Activated T-cell treated with anti-CD3 and anti-CD28 coated beads, Interleukin-2, amount 50 U/mL, for 24 hours (primary cell): Measurements from ENCODE around the gene RNF217.

ENCODE experiments used
- DNase-seq: peaks from one replicate; pipeline ENCODE4 v3.0.0-alpha.2; 2020
- H3K27ac Mint-ChIP-seq: 2 replicates; pipeline ENCODE4 v1.8.0; 2020; ENCODE audit warnings: mild to moderate bottlenecking, mixed read lengths
- H3K27me3 Mint-ChIP-seq: 2 replicates; pipeline ENCODE4 v1.8.0; 2020; ENCODE audit warnings: mixed read lengths
- H3K36me3 Mint-ChIP-seq: 2 replicates; pipeline ENCODE4 v1.8.0; 2020; ENCODE audit warnings: low read depth, mixed read lengths
- H3K4me1 Mint-ChIP-seq: 2 replicates; pipeline ENCODE4 v1.8.0; 2020; ENCODE audit warnings: low read depth, mixed read lengths
- H3K4me3 Mint-ChIP-seq: 2 replicates; pipeline ENCODE4 v1.8.0; 2020; ENCODE audit warnings: mild to moderate bottlenecking, moderate library complexity, mixed read lengths
- H3K9me3 Mint-ChIP-seq: 2 replicates; pipeline ENCODE4 v1.8.0; 2020; ENCODE audit warnings: mixed read lengths

The RNF217 gene

DNA sequence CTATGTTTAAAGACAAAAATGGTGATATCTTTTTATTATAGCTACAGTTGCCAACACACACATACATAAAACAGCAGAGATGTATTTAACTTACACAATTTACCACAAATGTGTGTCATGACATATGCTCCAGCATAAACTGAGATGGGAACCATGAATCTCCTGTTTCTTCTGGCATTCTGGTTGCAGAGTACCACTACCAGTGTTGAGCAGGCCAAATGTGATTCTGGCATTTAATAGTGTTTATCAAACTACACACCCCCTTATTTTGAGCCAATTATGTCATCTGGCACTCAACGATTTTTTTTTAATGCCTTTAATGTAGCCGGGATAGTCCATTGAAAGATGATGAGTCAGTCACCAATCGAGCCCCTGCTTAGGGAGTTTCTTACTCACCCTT lies 132.3 kb downstream of the RNF217 start:
- Mint-ChIP-seq H3K36me3 (no peaks in the 10 kb centered on the region), H3K27me3 (peaks cover 15% of the 10 kb centered on the region), H3K4me3 (no peak overlapping the region), H3K9me3 (no peaks in the 10 kb centered on the region), H3K27ac (no peak overlapping the region), H3K4me1 (peaks cover 6% of the 10 kb centered on the region)
- no peak for DNase-seq

DNA sequence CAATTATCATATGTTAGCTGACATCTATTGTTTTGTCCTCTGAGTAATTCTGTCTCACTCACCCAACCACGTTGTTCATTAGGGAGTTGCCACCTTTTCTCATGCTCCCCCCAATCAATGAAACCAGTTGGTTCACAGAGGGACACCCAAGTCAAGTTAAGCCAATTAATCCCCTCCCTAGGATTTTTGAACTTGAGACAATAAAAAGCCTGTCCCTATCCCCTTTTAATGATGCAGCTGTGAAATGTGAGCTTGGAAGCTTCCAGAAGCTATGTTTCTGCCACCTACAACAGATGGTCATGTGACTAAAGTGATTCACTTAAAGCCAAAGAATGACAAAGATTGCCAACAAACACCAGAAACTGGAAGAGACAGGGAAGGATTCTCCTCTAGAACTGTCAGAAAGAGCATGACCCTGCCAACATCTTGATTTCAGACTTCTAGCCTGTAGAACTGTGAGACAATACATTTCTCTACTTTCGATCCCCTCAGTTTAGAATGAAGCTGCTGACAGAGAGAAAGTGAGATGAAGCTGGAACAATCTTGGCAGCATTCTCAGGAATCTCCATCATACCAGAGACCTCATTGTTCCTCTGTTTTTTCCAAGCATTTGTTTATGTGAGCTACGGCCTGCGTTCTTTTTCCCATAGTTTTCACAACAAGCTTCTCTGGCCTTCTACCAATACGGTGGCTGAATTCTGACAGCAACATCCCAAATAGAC lies 133.5 kb downstream of the RNF217 start:
- H3K9me3 Mint-ChIP-seq: no peaks in the 10 kb centered on the region
- H3K27me3 Mint-ChIP-seq: peaks cover 19% of the 10 kb centered on the region
- DNase-seq: no peak
- H3K36me3 Mint-ChIP-seq: no peaks in the 10 kb centered on the region
- no peak overlapping the region for H3K4me3 Mint-ChIP-seq
- H3K27ac Mint-ChIP-seq: no peak overlapping the region
- H3K4me1 Mint-ChIP-seq: peaks cover 12% of the 10 kb centered on the region

GRCh38 chr6:125097186-125097585 lies 134.9 kb downstream of the RNF217 start:
- peaks cover 19% of the 10 kb centered on the region for H3K27me3 Mint-ChIP-seq
- H3K4me3 Mint-ChIP-seq: no peak overlapping the region
- no peaks in the 10 kb centered on the region for H3K9me3 Mint-ChIP-seq
- DNase-seq: no peak
- H3K36me3 Mint-ChIP-seq: no peaks in the 10 kb centered on the region
- peaks cover 17% of the 10 kb centered on the region for H3K4me1 Mint-ChIP-seq
- no peak overlapping the region for H3K27ac Mint-ChIP-seq

DNA sequence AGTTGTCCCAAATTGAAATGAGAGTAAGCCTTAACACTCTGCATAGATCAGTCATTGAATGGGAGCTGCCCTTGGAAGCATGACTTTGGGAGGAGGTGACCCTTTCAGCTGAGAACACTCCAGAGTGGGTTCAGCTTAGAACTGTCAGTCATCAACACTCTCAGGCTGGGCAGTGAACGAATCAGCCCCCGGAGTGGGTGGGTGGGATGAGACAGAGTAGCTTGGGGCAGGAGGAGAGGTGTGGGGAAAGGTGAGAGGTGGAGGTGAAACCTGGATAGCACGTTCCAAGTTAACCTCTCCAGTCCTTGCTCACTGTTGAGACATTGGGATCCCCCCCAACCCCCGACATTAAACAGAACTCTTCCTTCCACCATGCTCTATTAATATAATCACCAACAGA lies 136.0 kb downstream of the RNF217 start:
- H3K4me3 Mint-ChIP-seq: no peak overlapping the region
- H3K4me1 Mint-ChIP-seq: peaks cover 17% of the 10 kb centered on the region
- H3K27me3 Mint-ChIP-seq: peaks cover 19% of the 10 kb centered on the region

DNA sequence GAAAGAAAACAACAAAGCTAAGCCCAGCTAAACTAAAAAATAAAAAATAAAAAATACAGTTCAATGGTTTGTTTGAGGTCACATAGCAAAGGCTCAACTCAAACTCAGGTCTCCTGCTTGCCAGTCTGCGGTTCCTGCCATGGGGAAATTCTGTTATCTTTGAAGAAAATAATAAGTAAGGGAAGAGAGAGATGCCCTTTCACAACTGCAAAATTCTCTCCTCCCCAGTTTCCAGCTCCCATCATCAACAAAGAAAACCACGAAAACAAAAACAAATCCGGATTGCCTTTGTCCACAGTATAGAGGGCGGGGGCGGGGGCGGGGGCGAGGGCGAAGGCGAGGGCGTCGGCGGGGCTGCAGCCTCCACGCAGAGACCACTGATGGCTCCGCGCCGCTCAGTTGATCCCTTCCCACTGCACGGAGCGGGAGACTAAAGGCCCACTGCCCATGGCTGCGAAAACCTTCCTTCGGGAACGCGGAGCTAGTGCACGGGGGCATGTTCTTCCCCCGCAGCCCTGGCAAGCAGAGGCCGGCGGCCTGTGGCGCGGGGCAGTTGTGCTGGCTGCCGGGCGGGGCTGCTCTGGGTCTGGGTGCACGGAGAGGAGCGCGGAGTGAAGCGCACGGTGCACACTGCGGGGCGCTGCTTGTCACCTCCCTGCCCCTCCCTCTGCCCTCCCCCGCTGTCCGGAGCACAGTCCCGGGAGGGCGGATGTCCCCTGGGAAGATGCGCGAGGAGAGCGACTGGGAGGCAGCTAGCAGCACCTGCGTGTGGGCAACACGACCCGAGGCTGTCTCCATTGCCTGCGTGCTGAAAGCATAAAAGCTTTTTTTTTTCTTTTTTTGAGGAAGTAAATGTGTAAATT lies 137.2 kb downstream of the RNF217 start:
- Mint-ChIP-seq H3K4me3 (peak overlapping the region; percentile 63), H3K9me3 (no peaks in the 10 kb centered on the region), H3K27ac (no peak overlapping the region)

More for the DNA sequence above, 136.0 kb downstream of the RNF217 start:
- Mint-ChIP-seq H3K27ac (no peak overlapping the region), H3K9me3 (no peaks in the 10 kb centered on the region), H3K36me3 (no peaks in the 10 kb centered on the region)
- no peak for DNase-seq

DNA sequence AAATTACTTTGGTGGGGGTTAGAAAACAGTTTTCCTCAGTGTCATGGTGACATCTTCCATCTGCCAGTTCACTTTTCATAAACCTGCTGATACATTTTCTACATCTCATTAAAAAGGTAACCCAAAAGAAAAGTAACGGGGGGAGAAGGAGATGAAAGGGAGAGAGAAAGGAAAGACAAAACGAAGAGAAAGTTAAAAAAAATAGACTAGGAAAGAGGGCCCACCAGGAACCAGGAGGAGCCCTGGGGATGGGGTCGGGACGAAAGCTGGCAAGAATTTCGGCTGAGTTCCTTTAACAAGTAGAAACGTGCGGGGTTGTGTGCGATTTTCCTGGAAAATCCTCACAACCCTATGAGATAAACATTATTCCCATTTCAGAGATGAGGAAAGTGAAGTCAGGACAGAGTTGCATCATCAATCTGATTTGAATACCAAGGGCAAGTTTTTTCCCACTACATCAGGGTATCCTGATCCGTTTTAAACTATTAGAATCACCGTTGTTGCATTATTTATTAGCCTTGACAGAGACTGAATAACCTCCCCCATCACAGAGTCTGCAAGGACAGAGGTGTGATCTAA lies 137.9 kb downstream of the RNF217 start:
- Mint-ChIP-seq H3K4me3 (peak overlapping the region; percentile 63), H3K4me1 (peaks cover 17% of the 10 kb centered on the region), H3K27ac (no peak overlapping the region), H3K27me3 (peaks cover 19% of the 10 kb centered on the region), H3K9me3 (no peaks in the 10 kb centered on the region), H3K36me3 (no peaks in the 10 kb centered on the region)
- DNase-seq: no peak

More for the DNA sequence above, 137.2 kb downstream of the RNF217 start:
- H3K27me3 Mint-ChIP-seq: peaks cover 19% of the 10 kb centered on the region
- peak; percentile 44 for DNase-seq
- no peaks in the 10 kb centered on the region for H3K36me3 Mint-ChIP-seq
- peaks cover 17% of the 10 kb centered on the region for H3K4me1 Mint-ChIP-seq

GRCh38 chr6:125101128-125101527 lies 138.9 kb downstream of the RNF217 start:
- Mint-ChIP-seq H3K36me3 (no peaks in the 10 kb centered on the region), H3K4me3 (no peak overlapping the region), H3K27me3 (peaks cover 19% of the 10 kb centered on the region), H3K27ac (no peak overlapping the region), H3K9me3 (no peaks in the 10 kb centered on the region), H3K4me1 (peaks cover 17% of the 10 kb centered on the region)
- DNase-seq: no peak

DNA sequence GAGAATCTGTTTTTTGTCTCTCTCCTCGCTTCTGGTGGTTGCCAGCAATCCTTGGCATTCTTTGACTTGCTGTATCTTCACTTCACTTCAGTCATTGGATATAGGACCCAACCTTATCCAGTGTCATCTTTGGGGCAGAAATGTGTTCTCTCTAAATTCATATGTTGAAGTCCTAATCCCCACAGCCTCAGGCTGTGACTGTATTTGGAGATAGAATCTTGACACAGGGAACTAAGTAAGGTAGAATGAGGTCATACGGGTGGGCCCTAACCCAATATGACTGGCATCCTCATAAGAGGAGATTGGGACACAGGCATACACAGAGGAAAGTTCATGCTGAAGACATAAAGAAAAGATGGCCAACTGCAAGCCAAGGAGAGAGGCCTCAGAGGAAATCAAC lies 139.4 kb downstream of the RNF217 start:
- peaks cover 19% of the 10 kb centered on the region for H3K27me3 Mint-ChIP-seq
- H3K9me3 Mint-ChIP-seq: no peaks in the 10 kb centered on the region
- peaks cover 17% of the 10 kb centered on the region for H3K4me1 Mint-ChIP-seq
- DNase-seq: no peak
- no peak overlapping the region for H3K27ac Mint-ChIP-seq
- no peak overlapping the region for H3K4me3 Mint-ChIP-seq
- no peaks in the 10 kb centered on the region for H3K36me3 Mint-ChIP-seq

DNA sequence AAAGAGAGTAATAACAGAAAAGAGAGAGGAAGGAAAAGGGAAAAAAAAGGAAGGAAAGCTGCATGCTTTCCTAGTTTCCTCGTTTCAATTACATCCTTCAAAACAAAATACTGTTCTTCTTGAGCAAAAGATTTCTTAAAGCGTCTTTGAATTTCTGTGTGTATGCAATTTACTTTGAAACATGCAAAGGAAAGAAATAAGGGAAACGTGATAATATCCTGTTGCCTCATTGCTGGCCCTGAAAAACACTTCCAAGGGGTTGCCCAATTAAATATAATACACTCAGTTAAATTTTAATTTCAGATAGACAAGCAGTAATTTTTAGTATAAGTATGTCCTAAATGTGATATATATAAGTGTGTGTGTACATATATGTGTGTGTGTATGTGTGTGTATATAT lies 140.2 kb downstream of the RNF217 start:
- Mint-ChIP-seq H3K27ac (no peak overlapping the region), H3K4me3 (no peak overlapping the region), H3K36me3 (no peaks in the 10 kb centered on the region), H3K9me3 (no peaks in the 10 kb centered on the region), H3K27me3 (peaks cover 18% of the 10 kb centered on the region), H3K4me1 (peaks cover 17% of the 10 kb centered on the region)
- DNase-seq: no peak

DNA sequence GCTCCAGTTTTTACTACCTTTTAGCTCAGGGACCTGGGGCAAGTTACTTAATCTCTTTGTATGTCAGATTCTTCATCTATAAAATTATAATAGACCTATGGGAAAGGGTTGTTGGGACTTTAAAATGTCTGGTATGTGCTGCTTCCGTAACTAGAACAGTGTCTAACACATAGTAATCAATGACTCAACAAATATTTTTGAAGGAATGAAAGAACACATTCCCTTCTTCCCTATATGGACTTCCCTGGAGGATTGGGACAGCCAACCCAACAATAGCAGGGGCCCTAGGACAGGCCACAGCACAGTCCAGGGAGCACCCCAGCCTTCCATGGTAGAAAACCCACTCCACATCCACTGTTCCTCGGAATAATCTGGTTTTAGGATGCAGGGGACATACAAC lies 140.7 kb downstream of the RNF217 start:
- peaks cover 13% of the 10 kb centered on the region for H3K27me3 Mint-ChIP-seq
- H3K4me3 Mint-ChIP-seq: no peak overlapping the region
- no peak for DNase-seq
- no peaks in the 10 kb centered on the region for H3K9me3 Mint-ChIP-seq
- H3K36me3 Mint-ChIP-seq: no peaks in the 10 kb centered on the region
- H3K27ac Mint-ChIP-seq: no peak overlapping the region
- peaks cover 17% of the 10 kb centered on the region for H3K4me1 Mint-ChIP-seq

DNA sequence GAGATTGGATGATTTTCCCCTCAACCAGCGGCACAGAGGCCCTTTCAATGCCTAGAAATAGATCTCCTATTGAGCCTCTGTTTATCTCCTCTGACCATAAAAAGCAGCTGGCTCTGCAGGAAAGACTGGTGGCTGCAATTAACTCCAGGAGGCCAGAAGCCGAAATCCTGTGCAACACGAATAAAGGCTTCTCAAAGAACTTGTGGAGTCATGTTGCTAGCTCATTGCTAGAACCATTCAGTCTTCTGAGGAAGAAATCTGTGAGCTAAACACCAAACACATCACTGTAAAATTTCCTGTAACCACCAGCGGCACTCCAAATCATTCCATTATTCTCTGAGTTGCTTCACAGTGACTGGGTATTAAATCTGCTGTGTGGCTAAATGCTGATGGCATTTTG lies 142.2 kb downstream of the RNF217 start:
- no peak overlapping the region for H3K4me3 Mint-ChIP-seq
- peaks cover 4% of the 10 kb centered on the region for H3K27me3 Mint-ChIP-seq
- H3K27ac Mint-ChIP-seq: no peak overlapping the region
- peaks cover 11% of the 10 kb centered on the region for H3K4me1 Mint-ChIP-seq
- no peaks in the 10 kb centered on the region for H3K36me3 Mint-ChIP-seq
- no peak for DNase-seq
- H3K9me3 Mint-ChIP-seq: peaks cover 7% of the 10 kb centered on the region

- Mint-ChIP-seq H3K27me3 (no peaks in the 10 kb centered on the region), H3K36me3 (peaks cover 4% of the 10 kb centered on the region), H3K27ac (no peak overlapping the region), H3K4me1 (no peaks in the 10 kb centered on the region), H3K9me3 (peaks cover 27% of the 10 kb centered on the region), H3K4me3 (no peak overlapping the region)
- DNase-seq: no peak
Measured at GRCh38 chr6:125107048-125107447, 144.8 kb downstream of the RNF217 start.

- no peak overlapping the region for H3K27ac Mint-ChIP-seq
- no peak for DNase-seq
- H3K36me3 Mint-ChIP-seq: peaks cover 4% of the 10 kb centered on the region
- H3K4me3 Mint-ChIP-seq: no peak overlapping the region
- H3K4me1 Mint-ChIP-seq: no peaks in the 10 kb centered on the region
- H3K9me3 Mint-ChIP-seq: peaks cover 33% of the 10 kb centered on the region
- H3K27me3 Mint-ChIP-seq: no peaks in the 10 kb centered on the region
Measured at GRCh38 chr6:125107896-125108295, 145.7 kb downstream of the RNF217 start.

- no peaks in the 10 kb centered on the region for H3K27me3 Mint-ChIP-seq
- H3K4me3 Mint-ChIP-seq: no peak overlapping the region
- no peak overlapping the region for H3K27ac Mint-ChIP-seq
- no peak for DNase-seq
- no peaks in the 10 kb centered on the region for H3K4me1 Mint-ChIP-seq
- H3K9me3 Mint-ChIP-seq: peaks cover 33% of the 10 kb centered on the region
- H3K36me3 Mint-ChIP-seq: peaks cover 4% of the 10 kb centered on the region
Measured at GRCh38 chr6:125110056-125110455, 147.8 kb downstream of the RNF217 start.
